NCI-H524 (cell line): ENCODE measurements around the gene RAB35.

Source experiments
- DNase-seq, 2 experiments: peaks; one replicate each; lab custom pipeline; 2025; lab: John Stamatoyannopoulos, UW

RAB35 gene

DNA sequence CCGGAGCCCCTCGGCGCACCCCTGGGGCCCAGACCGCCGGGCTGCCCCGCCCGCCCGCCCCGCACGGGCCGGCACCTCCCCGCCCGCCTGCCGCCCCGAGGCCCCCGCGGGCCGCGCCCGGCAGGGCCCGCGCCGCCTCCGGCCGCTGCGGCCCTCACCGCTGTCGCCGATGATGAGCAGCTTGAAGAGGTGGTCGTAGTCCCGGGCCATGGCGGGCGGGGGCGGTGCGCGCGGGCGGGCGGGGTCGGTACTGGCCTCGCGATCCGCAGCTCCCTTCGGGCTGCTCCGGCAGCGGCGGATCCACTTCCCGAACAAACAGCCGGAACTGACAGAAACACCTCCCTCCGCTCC is at the start of gene RAB35:
TSS of gene RAB35 (minus strand) at position 313 of the 351 bp plus-strand sequence. CDS start at position 210, 103 bp downstream.
- DNase-seq: no peak

DNA sequence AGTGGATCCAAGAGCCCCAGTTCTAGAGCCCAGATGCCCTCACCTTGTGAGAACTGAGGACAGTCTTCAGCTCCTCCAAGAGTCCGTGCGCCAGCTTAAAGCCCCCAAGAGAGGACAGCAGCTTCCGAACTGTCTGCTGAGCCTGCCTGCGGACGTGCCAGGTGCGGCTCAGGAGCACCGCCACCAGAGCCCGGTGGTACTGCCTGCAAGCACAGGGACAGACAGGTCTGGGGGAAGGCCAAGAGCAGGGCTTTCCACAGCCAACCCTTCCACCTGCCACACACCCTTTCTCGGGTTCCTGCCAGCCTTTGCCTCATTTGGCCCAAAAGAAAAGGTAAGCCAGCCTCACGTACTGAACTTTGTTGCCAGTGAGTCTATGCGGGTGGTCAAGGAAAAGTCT is 47.7 kb upstream of the RAB35 start:
- DNase-seq: no peak

DNA sequence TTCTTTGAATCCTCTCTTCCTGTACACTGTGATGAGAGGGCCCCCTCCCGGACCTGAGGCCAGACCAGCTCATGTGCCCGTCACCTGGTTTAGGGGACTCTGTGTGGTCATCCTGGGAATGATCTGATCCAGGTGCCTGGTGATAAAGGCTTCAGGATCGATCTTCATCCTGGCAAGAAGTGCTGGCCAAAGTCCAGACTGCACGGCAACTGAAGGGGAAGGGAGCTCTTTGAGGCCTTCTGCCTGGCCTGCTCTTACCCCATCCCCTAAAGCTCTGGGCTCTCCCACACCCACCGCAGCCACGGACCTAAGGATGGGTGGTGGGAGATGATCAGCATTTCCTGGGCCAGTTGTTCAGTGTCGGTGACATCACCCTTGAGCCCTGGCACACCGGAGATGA is 46.2 kb upstream of the RAB35 start:
- DNase-seq: no peak

DNA sequence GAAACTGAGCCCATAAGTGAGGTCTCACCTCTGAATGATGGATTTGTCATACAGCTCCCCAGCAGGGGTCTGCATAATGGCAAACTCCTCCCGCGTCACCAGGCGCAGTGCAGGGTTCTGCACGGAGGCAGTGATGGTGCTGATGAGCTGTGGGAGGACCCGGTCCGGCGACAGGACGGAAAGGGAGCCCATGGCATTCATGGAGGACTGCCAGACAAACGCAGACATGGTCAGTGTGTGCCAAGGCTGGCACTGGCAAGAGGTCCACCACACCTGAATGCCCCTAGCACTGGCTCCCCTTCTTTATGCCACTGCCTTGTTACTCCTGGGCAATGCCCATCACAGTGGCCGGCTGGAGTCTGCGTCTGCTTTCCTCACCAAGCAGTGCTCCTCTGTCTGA is 45.3 kb upstream of the RAB35 start:
- no peak for DNase-seq

DNA sequence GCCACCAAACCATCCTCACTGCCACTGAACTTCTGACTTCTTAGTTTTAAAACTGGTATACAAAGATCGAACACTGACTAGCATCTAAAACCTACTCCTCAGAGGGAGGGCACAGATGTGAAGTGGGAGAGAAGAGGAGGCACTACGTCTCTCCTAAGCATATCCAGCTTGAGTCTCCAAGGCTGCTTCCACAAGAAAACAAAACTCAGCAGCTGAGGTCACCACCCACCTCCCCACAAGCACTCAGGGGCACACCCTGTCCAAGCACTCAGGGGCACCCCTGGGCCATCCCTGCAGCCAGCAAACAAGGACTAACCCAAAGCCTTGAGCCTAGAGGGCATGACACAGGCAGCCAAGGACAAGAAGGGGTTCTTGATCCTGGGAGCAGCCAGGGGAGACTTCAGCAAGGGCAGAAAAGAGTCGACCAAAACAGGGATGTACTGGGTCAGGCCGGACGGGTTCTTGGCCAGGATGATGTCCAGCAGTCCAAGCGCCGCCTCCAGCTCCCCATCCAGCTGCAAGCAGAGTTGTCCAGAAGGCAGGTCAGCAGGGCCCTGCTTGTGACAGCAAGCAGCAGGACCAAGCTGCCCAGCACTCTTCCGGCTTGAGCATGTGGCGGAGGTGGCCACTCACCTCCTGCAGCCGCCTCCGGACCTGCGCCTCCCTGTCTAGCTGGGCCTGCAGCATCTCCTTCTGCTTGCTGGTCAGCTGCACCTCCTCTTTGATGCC is 43.1 kb upstream of the RAB35 start:
- no peak for DNase-seq

DNA sequence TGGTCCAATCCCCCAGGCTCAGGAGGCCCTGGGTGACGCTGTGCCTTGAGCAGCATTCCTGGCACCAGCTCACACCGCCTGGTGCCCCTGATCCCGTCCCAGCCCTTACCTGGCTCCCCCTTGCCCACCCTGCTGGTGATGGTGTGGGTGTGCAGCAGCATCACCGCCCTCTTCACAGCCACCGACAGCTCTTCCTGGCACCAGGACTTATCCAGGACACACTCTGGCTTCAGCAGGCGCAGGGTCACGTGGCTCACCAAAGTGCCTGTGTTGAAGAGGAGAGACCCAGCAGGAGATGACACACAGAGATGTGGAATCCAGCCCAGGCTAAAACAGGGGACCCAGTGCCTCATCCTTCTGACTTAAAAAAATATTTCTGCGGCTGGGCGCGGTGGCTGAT is 41.8 kb upstream of the RAB35 start:
- DNase-seq: no peak

DNA sequence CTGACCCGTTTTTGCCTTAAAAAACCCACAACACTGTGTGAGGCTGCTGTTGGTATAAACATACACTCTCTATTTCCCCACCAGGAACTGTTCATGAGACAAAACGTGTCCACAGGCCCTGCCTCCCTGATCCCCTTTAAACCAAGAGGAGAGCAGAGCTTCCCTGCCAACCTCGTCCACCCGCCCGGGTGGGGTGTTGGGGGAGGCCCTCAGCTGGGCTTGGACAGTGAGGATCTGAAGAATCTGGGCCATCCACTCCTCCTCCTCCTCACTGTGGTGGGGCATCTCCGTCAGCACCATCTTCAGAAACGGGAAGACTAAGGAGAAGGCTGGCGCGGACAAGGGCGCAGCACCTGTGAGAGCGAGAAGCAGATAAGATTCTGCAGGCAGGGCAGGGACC is 41.1 kb upstream of the RAB35 start:
- no peak for DNase-seq

DNA sequence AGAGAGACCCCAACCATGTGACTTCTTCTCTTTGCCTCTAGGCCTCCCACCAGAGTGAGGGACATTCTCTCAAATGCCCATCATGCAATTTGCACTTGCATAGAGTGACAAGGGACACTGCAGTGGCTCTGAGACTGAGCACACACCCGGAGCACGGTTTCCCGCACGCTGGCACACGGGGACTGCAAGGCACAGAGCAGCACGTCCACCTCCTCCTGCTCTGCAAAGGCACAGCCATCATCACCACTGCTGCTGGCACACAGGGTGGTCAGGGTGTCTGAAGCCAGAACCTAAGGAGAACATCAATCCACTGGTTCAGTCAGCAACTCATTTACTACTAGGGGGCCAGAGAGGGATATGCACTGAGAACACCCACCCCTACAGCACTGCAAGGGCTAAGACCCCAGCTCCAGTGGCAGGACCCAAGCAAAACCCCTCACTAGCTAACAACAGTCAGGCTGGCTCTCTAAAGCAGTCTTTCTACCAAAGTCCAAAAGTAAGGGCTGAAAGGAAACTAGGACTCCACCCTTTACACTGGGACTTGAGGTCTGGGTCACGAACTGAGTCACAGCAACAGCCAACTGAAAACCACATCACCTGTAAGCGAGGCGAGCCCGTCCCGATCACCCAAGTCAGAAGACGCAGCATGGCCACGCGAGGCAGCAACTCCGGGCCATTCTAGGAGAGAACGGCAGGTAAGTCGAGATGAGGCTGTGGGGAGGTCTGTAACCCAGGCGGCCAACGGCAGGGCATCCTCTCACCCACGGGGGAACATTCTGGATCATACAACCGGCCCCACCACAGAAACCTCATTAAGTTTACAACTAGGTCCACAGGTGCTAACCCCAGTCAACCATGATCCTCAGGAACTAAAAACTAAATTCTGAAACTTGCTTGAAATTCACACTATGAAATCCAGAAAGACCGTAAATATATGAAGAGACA is 40.0 kb upstream of the RAB35 start:
- no peak for DNase-seq

DNA sequence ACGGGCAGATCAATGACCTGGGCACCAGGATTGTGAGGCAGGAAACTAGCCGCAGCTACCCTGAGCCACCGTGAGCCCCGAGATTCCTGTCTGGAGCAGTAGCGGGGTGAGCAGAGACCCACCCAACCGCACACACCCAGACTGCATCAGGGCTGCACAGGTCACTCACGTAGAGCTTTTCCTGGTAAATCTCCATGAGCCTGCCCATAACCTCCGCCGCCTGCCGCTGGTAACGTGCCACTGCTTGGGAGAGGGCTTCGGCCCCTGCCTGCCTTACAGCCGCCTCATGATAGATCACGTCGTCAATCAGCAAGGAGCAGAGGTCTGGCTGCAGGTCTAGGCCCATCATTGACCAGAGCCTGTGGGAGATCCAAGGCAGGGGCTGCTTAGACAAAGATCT is 38.5 kb upstream of the RAB35 start:
- no peak for DNase-seq

DNA sequence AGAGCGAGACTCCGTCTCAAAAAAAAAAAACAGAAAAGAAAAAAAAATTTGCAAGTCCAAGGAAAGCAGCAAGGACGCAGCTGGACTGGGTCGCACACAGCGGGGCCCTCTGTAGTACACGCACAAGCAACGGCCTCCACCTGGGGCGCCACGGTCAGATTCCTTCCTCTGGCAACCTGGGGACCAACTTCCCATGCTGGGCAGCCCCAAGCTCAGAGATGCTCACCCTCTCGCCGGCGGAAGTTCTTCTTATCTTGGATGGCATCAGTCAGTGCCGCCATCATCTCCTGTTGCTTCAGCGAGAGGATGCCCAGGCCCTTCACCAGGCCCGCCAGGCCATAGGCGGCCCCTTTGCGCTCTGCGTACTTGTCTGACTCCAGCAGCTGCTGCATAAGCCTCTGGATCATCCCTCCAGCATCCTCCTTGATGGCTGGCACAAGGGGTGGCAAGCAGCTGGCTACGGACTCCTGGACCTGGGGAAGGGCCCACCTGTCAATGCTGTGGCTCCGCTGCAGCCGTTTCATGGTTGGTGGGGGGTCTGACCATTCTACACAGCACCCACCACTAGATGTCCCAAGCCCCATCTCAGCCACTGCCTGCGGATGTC is 34.5 kb upstream of the RAB35 start:
- DNase-seq: no peak

DNA sequence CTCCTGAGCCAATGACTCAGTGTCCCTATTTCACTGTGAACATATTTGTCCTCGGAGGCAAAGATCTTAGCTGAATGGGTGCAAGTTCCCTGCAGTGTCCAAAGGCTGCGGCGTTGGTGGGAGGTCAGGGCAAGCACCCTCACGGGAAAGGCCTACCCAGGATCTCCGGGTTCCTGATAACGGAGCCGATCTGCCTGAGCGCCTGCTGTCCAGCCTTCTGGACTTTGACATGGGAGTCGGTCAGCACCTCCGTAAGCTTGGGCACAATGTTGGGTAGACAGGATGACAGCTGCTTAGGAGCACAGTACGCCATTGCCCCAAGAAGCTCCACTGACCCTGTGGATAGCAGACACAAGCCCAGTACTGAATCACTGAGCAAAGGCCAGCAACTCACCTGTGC is 31.5 kb upstream of the RAB35 start:
- DNase-seq: no peak

DNA sequence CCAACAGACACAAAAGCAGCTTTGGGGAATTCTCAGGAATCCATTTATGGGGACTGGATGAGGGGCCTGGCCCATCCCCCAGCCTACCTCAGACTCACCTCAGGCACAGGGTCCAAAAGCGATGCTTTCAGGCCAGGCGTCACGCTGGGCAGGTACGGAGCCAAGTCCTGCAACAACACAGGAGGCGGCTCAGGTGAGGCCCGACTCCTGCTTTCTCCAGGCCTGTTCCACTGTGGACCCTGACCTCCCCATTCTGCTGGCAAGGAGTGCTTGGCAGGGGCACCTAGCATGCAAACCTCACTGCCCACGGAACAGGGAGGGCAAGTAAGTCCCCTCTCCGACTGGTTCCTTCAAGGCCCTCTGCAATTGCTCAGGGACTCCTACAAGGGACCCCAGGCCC is 28.6 kb upstream of the RAB35 start:
- no peak for DNase-seq

DNA sequence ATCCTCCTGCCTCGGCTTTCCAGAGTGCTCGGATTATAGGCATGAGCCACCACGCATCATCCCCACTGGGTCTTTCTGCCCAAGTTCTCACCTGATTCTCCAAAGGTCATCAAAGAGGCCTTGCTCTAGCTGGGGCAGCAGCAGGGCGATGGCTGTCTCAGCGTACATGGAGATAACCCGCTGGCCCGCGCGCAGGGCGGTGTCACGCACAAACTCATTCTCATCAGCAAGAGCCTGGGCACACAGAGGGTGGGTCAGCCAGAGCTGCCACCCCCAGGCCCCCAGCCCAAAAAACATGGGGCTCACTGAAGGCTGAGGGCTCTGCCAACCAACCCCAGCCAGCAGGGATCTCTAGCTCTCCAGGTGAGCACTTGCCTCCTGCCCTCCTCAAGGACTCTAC is 27.7 kb upstream of the RAB35 start:
- DNase-seq: no peak

DNA sequence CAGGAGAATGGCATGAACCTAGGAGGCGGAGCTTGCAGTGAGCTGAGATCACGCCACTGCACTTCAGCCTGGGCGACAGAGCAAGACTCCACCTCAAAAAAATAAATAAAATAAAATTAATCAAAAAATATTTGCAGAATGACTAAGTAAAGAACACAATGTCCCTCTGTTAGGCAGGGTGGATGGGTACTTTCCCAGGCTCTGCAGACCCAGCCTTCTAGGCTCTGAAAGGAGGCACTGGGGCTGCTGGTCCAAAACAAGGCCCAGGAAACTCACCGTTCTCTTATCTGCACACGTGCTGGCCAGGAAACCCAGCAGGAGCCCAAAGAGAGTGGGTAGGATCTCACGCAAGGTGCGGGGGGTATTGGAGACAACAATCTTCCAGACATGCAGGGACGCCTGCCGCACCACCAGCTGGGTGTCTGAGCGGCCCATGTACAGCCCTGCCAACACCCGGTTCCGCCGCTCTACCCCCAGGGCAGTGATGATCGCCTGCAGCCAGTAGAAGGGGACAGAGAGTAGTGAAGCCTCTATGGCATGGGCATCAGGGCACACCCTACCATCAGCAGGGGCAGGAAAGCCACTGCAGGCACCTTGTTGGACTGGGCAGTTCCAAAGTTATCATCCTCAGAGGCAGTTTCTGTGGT is 25.8 kb upstream of the RAB35 start:
- DNase-seq: no peak

DNA sequence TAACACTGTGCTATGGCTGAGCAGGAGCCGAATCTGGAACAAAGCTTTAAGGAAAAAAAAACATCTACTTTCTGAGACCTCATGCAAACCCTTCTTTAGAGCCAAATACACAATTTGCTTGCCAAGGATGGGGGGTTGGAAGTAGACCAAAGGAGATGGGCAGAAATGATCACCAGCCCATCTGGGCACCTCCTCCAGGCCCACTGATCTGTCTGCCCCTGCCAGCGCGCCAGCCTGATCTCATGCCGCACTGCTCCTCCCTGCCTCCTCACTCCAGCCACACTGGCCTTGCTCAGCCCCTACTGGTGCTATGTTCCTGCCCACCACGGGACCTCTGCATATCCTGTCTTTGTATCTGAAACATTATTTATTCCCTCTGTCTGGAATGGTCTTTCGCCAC is 24.8 kb upstream of the RAB35 start:
- no peak for DNase-seq

DNA sequence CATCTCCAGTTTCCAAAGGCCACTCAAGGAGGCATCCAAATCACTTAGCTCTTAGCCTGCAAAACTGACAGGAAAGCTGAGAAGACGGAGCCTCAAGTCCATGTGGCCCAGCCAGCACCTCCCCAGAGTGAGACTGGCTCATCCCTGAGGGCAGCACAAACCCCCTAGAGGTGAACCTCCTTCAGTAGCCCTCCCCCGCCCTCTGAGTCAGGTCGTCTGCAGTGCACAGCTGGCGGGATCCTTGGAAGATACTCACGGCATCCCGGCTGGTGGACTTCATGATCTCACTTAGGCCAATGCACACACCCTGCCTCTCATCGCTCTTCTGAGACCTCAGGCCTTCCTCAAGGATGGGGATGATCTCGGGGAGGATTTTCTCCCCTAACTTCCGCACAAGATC is 24.1 kb upstream of the RAB35 start:
- no peak for DNase-seq

DNA sequence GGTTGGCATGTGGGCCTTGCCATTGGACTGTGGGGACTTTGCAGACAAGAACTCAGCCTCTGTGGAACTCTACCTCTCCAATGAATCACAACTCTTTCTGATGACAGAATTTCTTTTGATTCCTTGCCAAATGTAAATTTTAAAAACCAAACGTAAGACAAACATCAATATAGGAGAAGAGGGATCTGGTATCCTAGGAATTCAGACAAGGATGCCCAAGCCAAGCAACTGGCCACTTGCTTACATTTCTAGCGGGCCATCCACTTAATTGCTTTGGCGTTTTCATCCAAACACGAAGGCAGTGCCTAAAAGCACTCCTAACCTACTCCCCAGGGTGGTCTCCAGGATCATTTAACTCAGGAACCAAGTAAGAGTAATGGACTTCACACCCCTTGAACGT is 23.4 kb upstream of the RAB35 start:
- DNase-seq: no peak

DNA sequence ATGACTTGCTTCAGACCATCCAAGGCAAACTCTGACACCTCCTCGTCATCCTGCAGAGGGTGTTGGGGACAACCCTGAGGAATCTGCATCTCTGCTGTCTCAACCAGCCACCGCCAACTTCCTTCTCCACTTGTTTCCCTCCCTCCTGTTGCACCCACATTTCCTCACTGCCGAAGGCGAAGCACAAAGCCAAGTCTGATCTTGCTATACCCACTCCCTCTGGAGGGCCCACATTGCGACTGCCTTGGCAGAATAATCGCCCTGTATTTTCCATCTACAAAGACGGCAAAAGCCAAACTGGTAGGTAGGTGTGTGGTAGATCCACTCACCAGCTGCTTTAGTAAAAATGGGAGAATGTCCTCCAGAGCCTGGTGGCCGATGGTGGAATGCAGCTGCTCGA is 21.8 kb upstream of the RAB35 start:
- DNase-seq: no peak

DNA sequence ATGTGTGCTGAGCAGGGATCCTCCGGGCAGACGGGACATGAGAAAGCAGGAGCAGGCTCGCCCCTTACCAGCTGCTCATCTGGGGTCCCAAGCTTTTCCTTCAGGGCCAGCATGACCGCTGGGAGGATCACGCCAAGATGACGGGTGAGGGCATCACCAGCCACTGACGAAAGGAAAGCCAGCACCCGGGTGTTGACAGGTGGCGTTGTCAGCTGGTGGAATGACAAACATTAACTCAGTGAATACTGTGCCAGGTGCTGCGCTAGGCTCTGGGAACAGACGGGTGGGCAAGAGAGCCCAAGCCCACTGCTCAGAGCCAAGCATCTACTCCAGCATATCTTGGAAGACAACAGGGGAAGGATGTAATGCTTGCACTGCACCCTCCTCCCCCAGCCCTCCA is 21.3 kb upstream of the RAB35 start:
- no peak for DNase-seq

DNA sequence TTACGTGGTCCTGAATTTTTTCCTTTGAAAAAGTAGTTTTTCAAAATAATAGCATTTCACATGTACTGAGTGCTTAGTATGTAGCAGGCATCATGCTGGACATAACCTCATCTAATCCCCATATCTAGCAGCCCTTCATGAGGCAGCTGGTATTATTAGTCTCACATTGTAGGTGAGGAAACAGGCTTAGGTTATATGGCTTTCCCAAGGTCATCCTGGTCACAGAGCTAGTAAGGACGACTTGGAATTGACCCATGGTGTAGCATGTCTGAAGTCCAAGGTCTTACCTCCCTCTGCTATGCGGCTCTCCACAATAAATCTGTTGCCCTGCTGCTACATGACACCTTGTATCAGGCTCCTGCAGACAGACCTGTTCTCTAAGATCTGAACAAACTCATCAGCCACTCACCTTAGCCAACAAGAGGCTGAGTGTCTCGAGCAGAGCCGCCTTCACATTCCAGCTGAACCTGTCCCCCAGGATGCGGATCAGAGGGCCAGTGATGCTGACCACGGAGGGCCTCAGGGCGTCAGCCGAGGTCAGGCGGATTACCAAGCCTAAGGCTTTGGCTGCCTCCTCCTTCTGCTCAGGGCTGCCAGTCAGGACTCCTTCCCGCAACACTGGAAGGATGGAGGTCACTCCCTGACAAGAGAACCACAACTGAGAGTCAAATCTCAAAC is 19.7 kb upstream of the RAB35 start:
- no peak for DNase-seq

DNA sequence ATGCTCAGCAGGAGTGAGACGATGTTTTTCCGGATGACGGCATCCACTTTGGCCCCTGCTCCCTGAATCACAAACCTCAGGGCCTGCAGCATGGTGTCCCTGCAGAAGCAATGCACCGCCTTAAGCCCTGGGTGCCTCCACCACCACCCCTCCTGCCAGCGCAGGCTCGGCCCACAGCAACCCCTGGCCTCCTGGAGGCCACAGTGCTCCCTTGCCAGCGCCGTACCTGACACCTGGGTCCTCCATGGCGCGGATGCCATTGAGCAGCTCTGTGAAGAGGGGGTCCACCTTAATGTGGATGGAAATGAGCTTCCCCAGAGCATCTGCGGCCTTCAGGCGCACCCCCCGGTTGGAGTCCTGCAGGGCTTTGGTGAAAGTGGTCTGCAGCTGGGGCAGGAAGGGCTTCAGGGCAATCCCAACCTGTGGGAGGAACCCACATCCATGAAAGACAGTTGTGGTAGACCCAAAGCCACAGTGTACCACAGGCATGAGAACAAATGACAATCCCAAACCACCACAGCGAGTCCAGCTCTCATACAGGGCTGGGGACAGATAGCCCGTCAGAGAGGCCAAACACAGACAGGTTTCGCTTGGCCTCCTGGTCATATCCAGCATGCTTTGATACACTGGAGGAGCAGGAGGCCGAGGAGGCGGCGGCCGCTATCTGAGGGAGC is 17.9 kb upstream of the RAB35 start:
- no peak for DNase-seq
